ENCODE data around the gene RPL9.
"Not testable (repeated sequence)": the region's sequence is repeated elsewhere in the genome, so short reads cannot be mapped to it uniquely, and the experiment has no call there.

RPL9 gene

GRCh38 chr4:39458505-39459300 lies at the start of gene RPL9, which contains the start of gene LIAS:
Gene RPL9 (minus strand): TSS chr4:39458922. CDS start chr4:39458439, 483 bp downstream.
Gene LIAS (plus strand): TSS chr4:39459056. CDS start chr4:39459118, 62 bp downstream.
- peak; percentile 99 for DNase-seq (ENCODE audit: low spot score)

- DNase-seq (ENCODE audit: low spot score) = no peak
Observed at GRCh38 chr4:39505581-39505980, 46.9 kb upstream of the RPL9 start.

GRCh38 chr4:39504538-39504937 lies 45.8 kb upstream of the RPL9 start:
- no peak for DNase-seq (ENCODE audit: low spot score)

GRCh38 chr4:39502664-39503035 lies 43.9 kb upstream of the RPL9 start:
- DNase-seq (ENCODE audit: low spot score) = not testable (repeated sequence)

GRCh38 chr4:39502019-39502663 lies 43.4 kb upstream of the RPL9 start:
- peak; percentile 19 for DNase-seq (ENCODE audit: low spot score)

GRCh38 chr4:39498727-39499020 lies 40.0 kb upstream of the RPL9 start:
- DNase-seq (ENCODE audit: low spot score) = no peak

- DNase-seq (ENCODE audit: low spot score) = no peak
Observed at GRCh38 chr4:39497909-39498726, 39.4 kb upstream of the RPL9 start.

- no peak for DNase-seq (ENCODE audit: low spot score)
Observed at GRCh38 chr4:39495446-39496213, 36.9 kb upstream of the RPL9 start.

GRCh38 chr4:39494354-39494753 lies 35.6 kb upstream of the RPL9 start:
- DNase-seq (ENCODE audit: low spot score) = no peak

- DNase-seq (ENCODE audit: low spot score) = no peak
Observed at GRCh38 chr4:39490322-39490721, 31.6 kb upstream of the RPL9 start.

GRCh38 chr4:39486221-39486804 lies 27.6 kb upstream of the RPL9 start:
- no peak for DNase-seq (ENCODE audit: low spot score)

- DNase-seq (ENCODE audit: low spot score) = no peak
Observed at GRCh38 chr4:39484582-39485272, 26.0 kb upstream of the RPL9 start.

- no peak for DNase-seq (ENCODE audit: low spot score)
Observed at GRCh38 chr4:39480902-39481695, 22.4 kb upstream of the RPL9 start.

GRCh38 chr4:39480251-39480650 lies 21.5 kb upstream of the RPL9 start:
- no peak for DNase-seq (ENCODE audit: low spot score)

- peak; percentile 42 for DNase-seq (ENCODE audit: low spot score)
Observed at GRCh38 chr4:39476187-39476895, 17.6 kb upstream of the RPL9 start.

GRCh38 chr4:39472396-39472795 lies 13.7 kb upstream of the RPL9 start:
- no peak for DNase-seq (ENCODE audit: low spot score)

GRCh38 chr4:39470402-39470801 lies 11.7 kb upstream of the RPL9 start:
- no peak for DNase-seq (ENCODE audit: low spot score)

- peak; percentile 93 for DNase-seq (ENCODE audit: low spot score)
Observed at GRCh38 chr4:39469429-39470077, 10.8 kb upstream of the RPL9 start.

GRCh38 chr4:39467464-39467863 lies 8.7 kb upstream of the RPL9 start:
- no peak for DNase-seq (ENCODE audit: low spot score)
